GM19397 (cell line): ENCODE data around the gene RAPGEF2.
A peak's percentile ranks its signal among the peaks of the same experiment; 100 is the strongest.
"Not testable (repeated sequence)": the region's sequence is repeated elsewhere in the genome, so short reads cannot be mapped to it uniquely, and the experiment has no call there.

Experiments used
- ATAC-seq: cut with Tn5 transposase; IDR thresholded peaks from one replicate; pipeline ENCODE4 v1.9.1; 2021; ENCODE audit warnings: mild to moderate bottlenecking, moderate library complexity; ENCODE audit not compliant: unreplicated experiment

Gene RAPGEF2

DNA sequence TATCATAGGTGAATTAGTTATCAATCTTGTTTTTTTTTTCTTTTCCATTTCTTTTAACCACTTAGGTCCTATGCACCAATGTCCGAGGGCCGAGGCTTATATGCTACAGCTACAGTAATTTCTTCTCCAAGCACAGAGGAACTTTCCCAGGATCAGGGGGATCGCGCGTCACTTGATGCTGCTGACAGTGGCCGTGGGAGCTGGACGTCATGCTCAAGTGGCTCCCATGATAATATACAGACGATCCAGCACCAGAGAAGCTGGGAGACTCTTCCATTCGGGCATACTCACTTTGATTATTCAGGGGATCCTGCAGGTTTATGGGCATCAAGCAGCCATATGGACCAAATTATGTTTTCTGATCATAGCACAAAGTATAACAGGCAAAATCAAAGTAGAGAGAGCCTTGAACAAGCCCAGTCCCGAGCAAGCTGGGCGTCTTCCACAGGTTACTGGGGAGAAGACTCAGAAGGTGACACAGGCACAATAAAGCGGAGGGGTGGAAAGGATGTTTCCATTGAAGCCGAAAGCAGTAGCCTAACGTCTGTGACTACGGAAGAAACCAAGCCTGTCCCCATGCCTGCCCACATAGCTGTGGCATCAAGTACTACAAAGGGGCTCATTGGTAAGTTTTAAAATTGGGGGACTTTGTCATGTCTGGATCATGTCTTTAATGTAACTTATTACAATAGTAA is 250.7 kb downstream of the RAPGEF2 start:
- no peak for ATAC-seq

GRCh38 chr4:159355466-159355865 is 252.6 kb downstream of the RAPGEF2 start:
- no peak for ATAC-seq

DNA sequence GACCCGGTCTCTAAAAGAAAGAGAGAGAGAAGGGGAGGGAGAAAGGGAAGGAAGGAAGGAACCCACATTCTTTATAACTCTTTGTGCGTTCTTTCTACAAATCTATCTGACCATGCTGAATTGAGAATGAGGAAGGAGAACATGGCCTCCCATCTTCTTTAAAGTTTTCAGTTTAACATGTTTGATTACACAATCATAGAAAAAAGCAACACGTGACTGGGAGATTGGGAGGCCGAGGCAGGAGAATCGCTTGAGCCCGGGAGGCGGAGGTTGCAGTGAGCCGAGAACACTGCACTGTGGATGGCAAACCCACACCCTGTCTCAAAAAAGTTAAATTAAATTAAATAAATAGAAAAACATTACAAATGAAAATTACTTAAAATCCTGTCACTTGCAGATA is 254.5 kb downstream of the RAPGEF2 start:
- ATAC-seq: no peak

DNA sequence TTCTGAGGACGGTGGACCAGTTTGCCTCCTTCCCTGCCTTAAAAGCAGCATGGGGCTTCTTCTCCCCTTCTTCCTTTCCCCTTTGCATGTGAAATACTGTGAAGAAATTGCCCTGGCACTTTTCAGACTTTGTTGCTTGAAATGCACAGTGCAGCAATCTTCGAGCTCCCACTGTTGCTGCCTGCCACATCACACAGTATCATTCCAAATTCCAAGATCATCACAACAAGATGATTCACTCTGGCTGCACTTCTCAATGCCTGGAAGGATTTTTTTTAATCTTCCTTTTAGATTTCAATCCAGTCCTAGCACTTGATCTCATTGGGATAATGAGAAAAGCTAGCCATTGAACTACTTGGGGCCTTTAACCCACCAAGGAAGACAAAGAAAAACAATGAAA is 255.3 kb downstream of the RAPGEF2 start:
- ATAC-seq: no peak

- no peak for ATAC-seq
These were observed 257.7 kb downstream of the RAPGEF2 start for GRCh38 chr4:159360549-159360948.

GRCh38 chr4:159363361-159363760 is 260.5 kb downstream of the RAPGEF2 start:
- no peak for ATAC-seq

- ATAC-seq: no peak
These were observed 264.3 kb downstream of the RAPGEF2 start for GRCh38 chr4:159366966-159367780.

GRCh38 chr4:159367781-159368080 is 264.9 kb downstream of the RAPGEF2 start:
- peak; percentile 77 for ATAC-seq

DNA sequence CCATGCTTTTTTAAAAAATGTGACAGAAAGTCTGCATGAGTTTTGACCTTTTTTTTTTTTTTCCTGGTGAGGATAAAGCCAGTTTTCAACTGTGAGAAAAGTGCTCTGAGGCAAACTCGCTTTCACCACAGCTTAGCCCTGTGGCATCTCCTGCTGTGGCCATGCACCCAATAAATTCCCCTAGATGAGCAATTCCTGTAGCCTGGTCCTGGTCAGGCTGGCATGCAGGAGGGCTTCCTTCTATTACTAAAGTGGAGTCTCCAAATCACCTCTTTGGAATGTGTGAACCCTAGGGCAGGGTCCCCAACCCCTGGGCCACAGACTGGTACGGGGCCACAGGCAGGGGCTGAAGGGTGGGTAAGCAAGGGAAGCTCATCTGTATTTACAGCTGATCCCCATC is 265.4 kb downstream of the RAPGEF2 start:
- no peak for ATAC-seq

DNA sequence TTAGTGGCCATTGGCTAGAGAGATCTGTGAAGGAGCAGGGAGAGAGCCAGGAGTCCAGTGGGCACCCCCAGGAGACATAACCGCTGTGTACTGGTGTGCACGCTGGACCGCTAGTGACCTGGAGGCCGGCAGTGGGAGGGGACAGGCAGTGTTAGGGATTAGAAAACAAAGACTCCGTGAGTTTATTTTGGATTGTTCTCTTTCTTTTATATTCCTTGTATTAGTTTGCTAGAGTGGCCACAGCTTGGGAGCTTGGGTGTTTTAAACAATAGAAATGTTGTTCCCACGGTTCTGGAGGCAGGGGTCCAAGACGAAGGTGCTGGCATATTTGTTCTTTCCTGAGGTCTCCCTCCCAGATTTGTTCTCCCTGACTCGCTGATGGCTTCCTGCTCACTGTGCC is 266.4 kb downstream of the RAPGEF2 start:
- ATAC-seq: no peak

- ATAC-seq: no peak
These were observed 267.4 kb downstream of the RAPGEF2 start for GRCh38 chr4:159370286-159370685.

- no peak for ATAC-seq
These were observed 272.1 kb downstream of the RAPGEF2 start for GRCh38 chr4:159374749-159375530.

- no peak for ATAC-seq
These were observed 273.4 kb downstream of the RAPGEF2 start for GRCh38 chr4:159376289-159376688.

- no peak for ATAC-seq
These were observed 275.3 kb downstream of the RAPGEF2 start for GRCh38 chr4:159378056-159378616.

DNA sequence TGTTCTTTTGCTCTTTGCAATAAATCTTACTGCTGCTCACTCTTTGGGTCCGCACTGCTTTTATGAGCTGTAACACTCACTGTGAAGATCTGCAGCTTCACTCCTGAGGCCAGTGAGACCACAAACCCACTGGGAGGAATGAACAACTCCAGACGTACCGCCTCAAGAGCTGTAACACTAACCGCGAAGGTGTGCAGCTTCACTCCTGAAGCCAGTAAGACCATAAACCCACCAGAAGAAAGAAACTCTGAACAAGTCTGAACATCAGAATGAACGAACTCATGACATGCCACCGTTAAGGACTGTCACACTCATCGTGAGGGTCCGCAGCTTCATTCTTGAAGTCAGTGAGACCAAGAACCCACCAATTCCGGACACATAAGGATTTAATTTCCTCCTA is 276.2 kb downstream of the RAPGEF2 start:
- ATAC-seq: not testable (repeated sequence)

GRCh38 chr4:159379836-159380235 is 277.0 kb downstream of the RAPGEF2 start:
- ATAC-seq: no peak

DNA sequence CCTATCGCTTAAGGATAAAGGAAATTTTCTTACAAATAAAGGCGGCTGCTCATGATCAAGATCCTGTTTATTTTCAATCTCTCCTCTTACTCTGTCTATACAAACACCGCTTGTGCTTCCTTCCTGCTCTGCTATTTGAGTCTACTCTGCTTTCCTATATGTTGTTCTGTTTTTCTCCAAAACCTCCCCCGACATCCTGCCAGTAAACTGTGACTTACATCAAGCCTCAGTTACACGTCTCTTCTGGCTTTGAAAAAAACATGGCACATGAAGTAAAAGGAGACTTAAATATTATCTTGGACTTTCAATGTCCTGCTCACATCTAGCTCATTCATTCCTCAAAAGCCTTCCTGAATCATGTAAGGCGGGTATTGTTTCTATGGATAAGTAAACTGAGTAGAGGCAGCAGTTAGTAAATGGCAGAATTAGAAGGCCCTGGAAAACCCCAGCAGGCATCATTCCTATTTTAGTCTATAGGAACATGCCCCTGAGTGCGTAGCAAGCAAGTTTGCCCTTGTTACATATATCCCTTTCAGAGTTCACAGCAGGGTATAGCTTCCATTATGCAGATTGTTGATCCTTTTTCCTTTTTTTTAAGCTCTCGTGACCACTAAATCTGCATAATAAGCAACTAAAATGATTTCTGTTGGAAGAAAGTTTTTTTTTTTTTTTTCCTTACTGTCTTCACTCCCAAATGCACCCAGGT is 280.1 kb downstream of the RAPGEF2 start:
- ATAC-seq: no peak

GRCh38 chr4:159383562-159383931 is 280.7 kb downstream of the RAPGEF2 start:
- ATAC-seq: no peak

GRCh38 chr4:159384017-159384416 is 281.1 kb downstream of the RAPGEF2 start:
- no peak for ATAC-seq

DNA sequence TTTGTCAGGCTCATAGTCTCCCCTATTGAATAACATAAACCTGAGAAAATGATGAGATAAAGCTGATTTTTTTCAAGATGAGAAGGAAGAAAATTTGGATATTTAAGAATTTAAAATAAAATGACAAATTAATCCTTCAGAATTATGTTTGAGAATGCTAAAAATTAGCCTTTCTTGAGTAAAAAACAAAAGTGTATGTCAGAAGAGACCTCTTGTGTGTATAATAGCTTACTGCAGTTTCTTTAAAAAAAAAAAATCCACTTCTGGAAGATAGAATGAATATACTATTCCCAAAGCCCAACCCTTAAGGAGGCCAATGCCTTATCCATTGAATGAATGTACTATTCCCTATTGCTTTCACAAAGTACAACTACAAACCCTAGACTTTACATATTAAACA is 281.8 kb downstream of the RAPGEF2 start:
- no peak for ATAC-seq

GRCh38 chr4:159386620-159387019 is 283.7 kb downstream of the RAPGEF2 start:
- ATAC-seq: no peak
